ENCODE measurements around the gene CT45A9.
"Not testable (repeated sequence)": the region's sequence is repeated elsewhere in the genome, so short reads cannot be mapped to it uniquely, and the experiment has no call there.

Gene CT45A9

GRCh38 chrX:135871712-135872111 is at the start of gene CT45A9:
Gene CT45A9, minus strand, starts transcription at chrX:135871812. Its CDS starts 3,751 bp downstream, at chrX:135868061.
- not testable (repeated sequence) for DNase-seq

- not testable (repeated sequence) for DNase-seq
Measured at GRCh38 chrX:135920516-135920915, 48.9 kb upstream of the CT45A9 start.

GRCh38 chrX:135914404-135914803 is 42.8 kb upstream of the CT45A9 start:
- DNase-seq = no peak

GRCh38 chrX:135910251-135910650 is 38.6 kb upstream of the CT45A9 start:
- DNase-seq = no peak

GRCh38 chrX:135893294-135893817 is 21.7 kb upstream of the CT45A9 start, which contains the start of the genes CT45A10 and SAGE1:
Gene CT45A10, minus strand, starts transcription at chrX:135893444. Its CDS starts 8,100 bp downstream, at chrX:135885344.
Gene SAGE1, plus strand, starts transcription at chrX:135893716. Its CDS starts 2,527 bp downstream, at chrX:135896243.
- no peak for DNase-seq

GRCh38 chrX:135892781-135893180 is 21.2 kb upstream of the CT45A9 start:
- DNase-seq = no peak

- DNase-seq = no peak
Measured at GRCh38 chrX:135890087-135890585, 18.5 kb upstream of the CT45A9 start.

GRCh38 chrX:135888976-135889375 is 17.4 kb upstream of the CT45A9 start:
- not testable (repeated sequence) for DNase-seq

GRCh38 chrX:135888230-135888629 is 16.6 kb upstream of the CT45A9 start:
- DNase-seq = not testable (repeated sequence)

- DNase-seq = not testable (repeated sequence)
Measured at GRCh38 chrX:135882741-135883140, 11.1 kb upstream of the CT45A9 start.

GRCh38 chrX:135854438-135854837 is 17.2 kb downstream of the CT45A9 start, which contains the start of gene CT45A8:
Gene CT45A8, minus strand, starts transcription at chrX:135854538. Its CDS starts 3,755 bp downstream, at chrX:135850783.
- DNase-seq = not testable (repeated sequence)

- not testable (repeated sequence) for DNase-seq
Measured at GRCh38 chrX:135837180-135837579, 34.4 kb downstream of the CT45A9 start, which contains the start of gene CT45A7. Gene CT45A7, minus strand, starts transcription at chrX:135837280. Its CDS starts 3,747 bp downstream, at chrX:135833533.

- DNase-seq = not testable (repeated sequence)
Measured at GRCh38 chrX:135819912-135820311, 51.7 kb downstream of the CT45A9 start, which contains the start of gene CT45A2. Gene CT45A2, minus strand, starts transcription at chrX:135820012. Its CDS starts 3,747 bp downstream, at chrX:135816265.
